ENCODE data around the gene MBTD1.
"Not testable (repeated sequence)": the region's sequence is repeated elsewhere in the genome, so short reads cannot be mapped to it uniquely, and the experiment has no call there.

- TF ChIP-seq RXRA (IDR thresholded peaks at IDR 0.05; ENCODE audit: insufficient read depth, low read depth, low read length); RAD21 (IDR thresholded peaks at IDR 0.05 in 1 of 2, conservative IDR thresholded peaks at IDR 0.05 in 1 of 2; ENCODE audit: low read depth in 2 of 2, low read length in 2 of 2); TCF12 (IDR thresholded peaks at IDR 0.05; ENCODE audit: low read depth, low read length); EP300 (IDR thresholded peaks at IDR 0.05; ENCODE audit: borderline replicate concordance in 1 of 2, low read depth in 2 of 2, low read length in 2 of 2); POLR2AphosphoS5 (IDR thresholded peaks at IDR 0.05; ENCODE audit: low read depth, low read length); SIN3A (conservative IDR thresholded peaks at IDR 0.05 in 1 of 2, IDR thresholded peaks at IDR 0.05 in 1 of 2; ENCODE audit: low read depth in 1 of 2, low read length in 2 of 2); SP4 (IDR thresholded peaks at IDR 0.05; ENCODE audit: low read length); TBP (IDR thresholded peaks at IDR 0.05; ENCODE audit: low read depth, low read length): not testable (repeated sequence)
- TF ChIP-seq, protein P1, sequence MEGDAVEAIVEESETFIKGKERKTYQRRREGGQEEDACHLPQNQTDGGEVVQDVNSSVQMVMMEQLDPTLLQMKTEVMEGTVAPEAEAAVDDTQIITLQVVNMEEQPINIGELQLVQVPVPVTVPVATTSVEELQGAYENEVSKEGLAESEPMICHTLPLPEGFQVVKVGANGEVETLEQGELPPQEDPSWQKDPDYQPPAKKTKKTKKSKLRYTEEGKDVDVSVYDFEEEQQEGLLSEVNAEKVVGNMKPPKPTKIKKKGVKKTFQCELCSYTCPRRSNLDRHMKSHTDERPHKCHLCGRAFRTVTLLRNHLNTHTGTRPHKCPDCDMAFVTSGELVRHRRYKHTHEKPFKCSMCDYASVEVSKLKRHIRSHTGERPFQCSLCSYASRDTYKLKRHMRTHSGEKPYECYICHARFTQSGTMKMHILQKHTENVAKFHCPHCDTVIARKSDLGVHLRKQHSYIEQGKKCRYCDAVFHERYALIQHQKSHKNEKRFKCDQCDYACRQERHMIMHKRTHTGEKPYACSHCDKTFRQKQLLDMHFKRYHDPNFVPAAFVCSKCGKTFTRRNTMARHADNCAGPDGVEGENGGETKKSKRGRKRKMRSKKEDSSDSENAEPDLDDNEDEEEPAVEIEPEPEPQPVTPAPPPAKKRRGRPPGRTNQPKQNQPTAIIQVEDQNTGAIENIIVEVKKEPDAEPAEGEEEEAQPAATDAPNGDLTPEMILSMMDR (IDR thresholded peaks at IDR 0.05; ENCODE audit: control extremely low read depth in 1 of 3, insufficient read depth in 1 of 3, low read depth in 1 of 3, low read length in 3 of 3) = not testable (repeated sequence)
Observed at GRCh38 chr17:51172030-51172429, 87.8 kb downstream of the MBTD1 start.
